ENCODE measurements around the gene RLBP1.

- TF ChIP-seq CTCF (IDR thresholded peaks at IDR 0.05) (peak; percentile 29 to 89 (median 82)), POLR2A (IDR thresholded peaks at IDR 0.05) (no peak)
Observed at GRCh38 chr15:89177633-89178306, 43.6 kb downstream of the RLBP1 start.

Measured in esophagus squamous epithelium (tissue), 4 donors.